Loucy (cell line): ENCODE measurements around the gene PDE4DIP.
"Not testable (repeated sequence)": the region's sequence is repeated elsewhere in the genome, so short reads cannot be mapped to it uniquely, and the experiment has no call there.

ENCODE experiments used
- H2AFZ ChIP-seq: fragments of 200-600 bp; sonication (generic); 2 replicates; pipeline ENCODE4 v1.6.0; 2016; ENCODE audit warnings: antibody characterized with exemption, mild to moderate bottlenecking, low read length, moderate library complexity
- H3F3A ChIP-seq: fragments of 200-600 bp; 2 replicates; pipeline ENCODE4 v1.6.0; 2016; ENCODE audit warnings: antibody characterized with exemption, low read depth, mild to moderate bottlenecking
- H3K27me3 ChIP-seq: fragments of 200-600 bp; sonication (generic); 2 replicates; pipeline ENCODE4 v1.6.1; 2014; ENCODE audit warnings: low read length, mild to moderate bottlenecking; ENCODE audit not compliant: insufficient read depth, poor library complexity, severe bottlenecking
- H3K36me3 ChIP-seq: fragments of 200-600 bp; sonication (generic); 2 replicates; pipeline ENCODE4 v1.6.1; 2016; ENCODE audit warnings: low read length; ENCODE audit not compliant: insufficient read depth
- H3K4me1 ChIP-seq: fragments of 200-600 bp; sonication (generic); 2 replicates; pipeline ENCODE4 v1.5.1; 2014; ENCODE audit warnings: low read length, mild to moderate bottlenecking; ENCODE audit not compliant: insufficient read depth, poor library complexity, severe bottlenecking
- H3K4me2 ChIP-seq: fragments of 200-600 bp; sonication (generic); 2 replicates; pipeline ENCODE4 v1.6.0; 2014; ENCODE audit warnings: antibody characterized with exemption, low read length, low read depth, mild to moderate bottlenecking; ENCODE audit not compliant: poor library complexity, severe bottlenecking
- H3K4me3 ChIP-seq: fragments of 200-600 bp; sonication (generic); 2 replicates; pipeline ENCODE4 v1.5.1; 2014; ENCODE audit warnings: low read length, mild to moderate bottlenecking, mixed read lengths; ENCODE audit not compliant: poor library complexity, severe bottlenecking
- H3K79me2 ChIP-seq: fragments of 200-600 bp; sonication (generic); 2 replicates; pipeline ENCODE4 v1.6.1; 2014; ENCODE audit warnings: low read length; ENCODE audit not compliant: insufficient read depth
- H3K9ac ChIP-seq: fragments of 200-600 bp; sonication (generic); 2 replicates; pipeline ENCODE4 v1.6.0; 2014; ENCODE audit warnings: mild to moderate bottlenecking, low read depth, low read length, moderate library complexity; ENCODE audit not compliant: poor library complexity, severe bottlenecking
- H3K9me2 ChIP-seq: fragments of 200-600 bp; sonication (generic); replicated peaks from 2 replicates; pipeline ENCODE4 v1.6.1; 2016; ENCODE audit warnings: low read depth, low read length, mixed read lengths
- H3K9me3 ChIP-seq: fragments of 200-600 bp; sonication (generic); 2 replicates; pipeline ENCODE4 v1.6.1; 2014; ENCODE audit warnings: mild to moderate bottlenecking, antibody characterized with exemption, low read length, low read depth; ENCODE audit not compliant: insufficient read depth
- H4K20me1 ChIP-seq: fragments of 200-600 bp; sonication (generic); 2 replicates; pipeline ENCODE4 v1.6.0; 2014; ENCODE audit warnings: antibody characterized with exemption, low read length, mild to moderate bottlenecking; ENCODE audit not compliant: insufficient read depth, poor library complexity, severe bottlenecking

The PDE4DIP gene

GRCh38 chr1:148854063-148854462 is 9.8 kb downstream of the PDE4DIP start:
- H3K4me3 ChIP-seq, H4K20me1 ChIP-seq, H3K4me2 ChIP-seq, H3F3A ChIP-seq, H3K36me3 ChIP-seq, H3K4me1 ChIP-seq, H3K9ac ChIP-seq, H3K79me2 ChIP-seq, H3K9me2 ChIP-seq, H3K27me3 ChIP-seq, H2AFZ ChIP-seq, H3K9me3 ChIP-seq: not testable (repeated sequence)

GRCh38 chr1:148855367-148855766 is 11.1 kb downstream of the PDE4DIP start:
- H3K9me2 ChIP-seq, H3K27me3 ChIP-seq, H3K4me3 ChIP-seq: not testable (repeated sequence)

GRCh38 chr1:148860049-148860448 is 15.8 kb downstream of the PDE4DIP start:
- H3K27me3 ChIP-seq, H3K9ac ChIP-seq, H3K36me3 ChIP-seq, H4K20me1 ChIP-seq, H3K4me1 ChIP-seq, H3F3A ChIP-seq, H3K9me3 ChIP-seq, H3K9me2 ChIP-seq, H3K4me3 ChIP-seq, H3K4me2 ChIP-seq, H3K79me2 ChIP-seq, H2AFZ ChIP-seq: not testable (repeated sequence)

More at GRCh38 chr1:148855367-148855766, 11.1 kb downstream of the PDE4DIP start:
- not testable (repeated sequence) for H3K9ac ChIP-seq, H3K4me2 ChIP-seq, H3F3A ChIP-seq, H4K20me1 ChIP-seq, H3K4me1 ChIP-seq, H3K79me2 ChIP-seq, H3K9me3 ChIP-seq, H3K36me3 ChIP-seq, H2AFZ ChIP-seq

GRCh38 chr1:148860579-148861259 is 16.5 kb downstream of the PDE4DIP start:
- not testable (repeated sequence) for H4K20me1 ChIP-seq, H3K9me2 ChIP-seq, H3F3A ChIP-seq

GRCh38 chr1:148862590-148862989 is 18.4 kb downstream of the PDE4DIP start:
- not testable (repeated sequence) for H2AFZ ChIP-seq, H3K27me3 ChIP-seq, H3K9ac ChIP-seq, H3K4me2 ChIP-seq, H3K79me2 ChIP-seq, H3K4me1 ChIP-seq, H3K9me2 ChIP-seq, H3F3A ChIP-seq, H3K4me3 ChIP-seq, H3K9me3 ChIP-seq, H3K36me3 ChIP-seq, H4K20me1 ChIP-seq

More at GRCh38 chr1:148860579-148861259, 16.5 kb downstream of the PDE4DIP start:
- H3K4me2 ChIP-seq, H3K9ac ChIP-seq, H3K36me3 ChIP-seq, H3K4me1 ChIP-seq, H2AFZ ChIP-seq, H3K9me3 ChIP-seq, H3K79me2 ChIP-seq, H3K4me3 ChIP-seq, H3K27me3 ChIP-seq: not testable (repeated sequence)

- H4K20me1 ChIP-seq, H3K9me3 ChIP-seq, H3F3A ChIP-seq, H3K9me2 ChIP-seq, H3K36me3 ChIP-seq, H3K4me3 ChIP-seq, H3K9ac ChIP-seq, H3K27me3 ChIP-seq, H3K79me2 ChIP-seq, H3K4me2 ChIP-seq, H2AFZ ChIP-seq, H3K4me1 ChIP-seq: not testable (repeated sequence)
Observed at GRCh38 chr1:148868924-148869633, 24.9 kb downstream of the PDE4DIP start.

GRCh38 chr1:148869634-148869961 is 25.4 kb downstream of the PDE4DIP start:
- H2AFZ ChIP-seq, H3K4me2 ChIP-seq, H3K36me3 ChIP-seq, H3F3A ChIP-seq, H3K4me1 ChIP-seq, H3K9ac ChIP-seq, H4K20me1 ChIP-seq, H3K79me2 ChIP-seq, H3K9me2 ChIP-seq, H3K4me3 ChIP-seq, H3K27me3 ChIP-seq, H3K9me3 ChIP-seq: not testable (repeated sequence)
